ENCODE measurements around the gene CEP250.
"Not testable (repeated sequence)": the region's sequence is repeated elsewhere in the genome, so short reads cannot be mapped to it uniquely, and the experiment has no call there.

The CEP250 gene

GRCh38 chr20:35496481-35496880 is 41.1 kb downstream of the CEP250 start:
- no peak for DNase-seq

GRCh38 chr20:35497320-35497719 is 41.9 kb downstream of the CEP250 start:
- no peak for DNase-seq

GRCh38 chr20:35497780-35498189 is 42.4 kb downstream of the CEP250 start:
- peak in 48 of 56 donors; percentile 11 to 81 (median 56) for DNase-seq

- no peak for DNase-seq
These were observed 43.9 kb downstream of the CEP250 start for GRCh38 chr20:35499271-35499670.

- no peak for DNase-seq
These were observed 47.0 kb downstream of the CEP250 start for GRCh38 chr20:35502352-35502751.

GRCh38 chr20:35503281-35503680 is 47.9 kb downstream of the CEP250 start:
- DNase-seq: no peak

- peak in 6 of 56 donors; percentile 9 to 38 (median 16) for DNase-seq
These were observed 48.6 kb downstream of the CEP250 start for GRCh38 chr20:35503841-35504561.

GRCh38 chr20:35504751-35505150 is 49.4 kb downstream of the CEP250 start:
- no peak for DNase-seq

GRCh38 chr20:35506179-35506578 is 50.8 kb downstream of the CEP250 start:
- DNase-seq: no peak

- peak in 9 of 56 donors; percentile 10 to 57 (median 27) for DNase-seq
These were observed 51.7 kb downstream of the CEP250 start for GRCh38 chr20:35506872-35507638.

GRCh38 chr20:35508493-35509218 is 53.3 kb downstream of the CEP250 start:
- DNase-seq: no peak

- DNase-seq: no peak
These were observed 55.7 kb downstream of the CEP250 start for GRCh38 chr20:35510951-35511735.

GRCh38 chr20:35511814-35512420 is 56.5 kb downstream of the CEP250 start:
- DNase-seq: peak in 15 of 56 donors; percentile 5 to 50 (median 17)

- DNase-seq: no peak
These were observed 59.1 kb downstream of the CEP250 start for GRCh38 chr20:35514371-35514932.

- no peak for DNase-seq
These were observed 59.9 kb downstream of the CEP250 start for GRCh38 chr20:35515341-35515740.

GRCh38 chr20:35515949-35516645 is 60.7 kb downstream of the CEP250 start:
- DNase-seq: no peak

- DNase-seq: no peak
These were observed 61.7 kb downstream of the CEP250 start for GRCh38 chr20:35517125-35517524.

- DNase-seq: not testable (repeated sequence)
These were observed 62.4 kb downstream of the CEP250 start for GRCh38 chr20:35517767-35518166.

GRCh38 chr20:35518955-35519354 is 63.6 kb downstream of the CEP250 start:
- no peak for DNase-seq
